NCI-H2227 (cell line): ENCODE data around the gene MAPK11.

Experiments
- DNase-seq: peaks from one replicate; lab custom pipeline; 2025; ENCODE audit not compliant: unreplicated experiment; lab: John Stamatoyannopoulos, UW

MAPK11 gene

DNA sequence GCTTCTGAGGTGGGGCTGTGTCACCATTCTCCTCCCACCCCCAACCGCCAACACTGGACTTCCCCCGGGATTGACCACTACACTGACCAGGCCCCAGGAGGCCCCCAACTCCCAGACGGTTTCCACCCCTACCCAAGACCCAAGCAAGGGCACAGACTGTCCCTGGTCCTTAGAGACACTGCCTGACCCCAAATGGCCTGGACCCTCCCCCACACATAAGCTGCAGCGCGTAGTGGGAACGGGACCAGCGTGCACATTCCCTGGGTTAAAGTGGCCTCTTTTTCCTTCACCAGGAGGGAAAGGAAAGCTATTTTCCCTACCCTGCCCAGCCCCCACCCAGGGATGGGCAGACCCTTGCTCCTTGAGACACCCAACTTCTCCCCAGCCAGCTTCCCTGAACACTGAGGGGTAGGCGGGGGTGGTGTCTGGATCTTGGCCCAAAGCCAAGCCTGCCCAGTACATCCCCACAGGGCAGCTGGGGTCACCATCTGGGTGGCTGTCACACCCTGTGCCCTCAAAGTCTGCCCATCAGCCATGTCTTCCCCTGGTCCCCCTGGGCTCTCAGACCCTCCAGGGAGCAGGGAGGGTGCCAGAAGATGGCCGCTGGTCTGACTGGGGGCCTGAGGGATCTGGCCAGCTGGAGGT, 7.1 kb downstream of the MAPK11 start:
- no peak for DNase-seq

DNA sequence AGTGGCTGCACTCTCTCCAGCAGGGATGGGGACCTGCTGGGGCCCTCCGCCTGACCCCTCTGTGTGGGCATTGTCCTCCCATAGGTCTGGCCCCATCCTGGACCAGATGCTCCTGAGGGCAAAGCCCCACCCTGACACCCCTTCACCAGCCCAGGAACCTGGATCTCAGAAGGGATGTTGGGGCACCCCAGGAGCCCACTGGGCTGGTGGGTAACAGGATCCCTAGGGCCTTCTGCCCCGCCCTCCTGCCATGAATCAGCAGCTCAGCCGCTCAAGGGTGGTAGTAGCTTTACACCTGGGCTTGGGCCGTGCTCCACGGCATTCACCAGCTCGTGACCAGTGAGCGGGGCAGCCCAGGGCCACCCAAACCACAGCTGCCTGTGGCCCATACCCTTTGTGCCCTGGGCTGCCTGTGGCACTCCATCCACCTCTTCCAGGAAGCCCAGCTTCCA, 7.7 kb downstream of the MAPK11 start:
- DNase-seq: no peak

DNA sequence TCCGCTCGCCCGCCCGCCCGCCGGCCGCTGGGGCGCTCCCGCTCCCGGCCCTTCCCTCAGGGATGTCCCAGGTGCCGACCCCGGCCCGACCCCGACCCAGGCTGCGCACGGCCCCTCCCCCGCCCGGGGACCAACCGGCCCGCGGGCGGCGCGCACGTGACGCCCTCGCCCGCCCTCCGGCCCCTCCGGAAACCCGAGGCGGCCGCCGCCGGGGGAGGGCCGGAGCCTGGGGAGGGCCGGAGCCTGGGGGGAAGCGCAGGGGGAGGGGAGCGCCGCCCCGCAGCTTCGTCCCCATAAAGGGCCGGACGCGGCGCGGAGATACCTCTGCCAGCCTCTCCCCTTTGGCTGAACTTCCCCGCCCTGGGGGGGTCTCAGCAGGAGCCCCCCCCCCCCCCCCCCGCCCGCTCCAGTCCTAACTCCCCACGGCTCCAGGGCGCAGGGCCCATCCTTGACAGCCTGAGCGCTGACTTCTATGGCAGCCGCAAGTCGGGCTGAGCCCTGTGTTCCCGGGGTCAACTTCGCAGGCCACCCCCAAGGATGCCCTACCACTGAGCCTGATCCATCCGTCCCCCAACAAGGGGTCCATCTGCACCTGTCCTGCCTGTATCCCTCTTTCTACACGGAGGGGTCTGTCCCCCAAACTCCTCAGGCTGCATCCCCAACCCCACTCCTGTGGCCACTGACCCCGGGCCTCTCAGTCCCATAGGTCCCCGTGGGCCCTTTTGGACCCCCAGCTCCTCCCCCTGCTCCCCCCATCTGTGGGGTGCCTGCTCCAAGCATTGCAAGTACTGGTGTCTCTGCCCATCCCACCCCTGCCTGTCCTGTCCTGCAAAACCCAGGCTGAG, 8.3 kb downstream of the MAPK11 start, which contains the start of gene MAPK12:
Gene MAPK12 (minus strand): TSS at position 69 of the 845 bp plus-strand sequence. CDS start 174 bp downstream, outside the sequence.
- DNase-seq: peak; percentile 65

DNA sequence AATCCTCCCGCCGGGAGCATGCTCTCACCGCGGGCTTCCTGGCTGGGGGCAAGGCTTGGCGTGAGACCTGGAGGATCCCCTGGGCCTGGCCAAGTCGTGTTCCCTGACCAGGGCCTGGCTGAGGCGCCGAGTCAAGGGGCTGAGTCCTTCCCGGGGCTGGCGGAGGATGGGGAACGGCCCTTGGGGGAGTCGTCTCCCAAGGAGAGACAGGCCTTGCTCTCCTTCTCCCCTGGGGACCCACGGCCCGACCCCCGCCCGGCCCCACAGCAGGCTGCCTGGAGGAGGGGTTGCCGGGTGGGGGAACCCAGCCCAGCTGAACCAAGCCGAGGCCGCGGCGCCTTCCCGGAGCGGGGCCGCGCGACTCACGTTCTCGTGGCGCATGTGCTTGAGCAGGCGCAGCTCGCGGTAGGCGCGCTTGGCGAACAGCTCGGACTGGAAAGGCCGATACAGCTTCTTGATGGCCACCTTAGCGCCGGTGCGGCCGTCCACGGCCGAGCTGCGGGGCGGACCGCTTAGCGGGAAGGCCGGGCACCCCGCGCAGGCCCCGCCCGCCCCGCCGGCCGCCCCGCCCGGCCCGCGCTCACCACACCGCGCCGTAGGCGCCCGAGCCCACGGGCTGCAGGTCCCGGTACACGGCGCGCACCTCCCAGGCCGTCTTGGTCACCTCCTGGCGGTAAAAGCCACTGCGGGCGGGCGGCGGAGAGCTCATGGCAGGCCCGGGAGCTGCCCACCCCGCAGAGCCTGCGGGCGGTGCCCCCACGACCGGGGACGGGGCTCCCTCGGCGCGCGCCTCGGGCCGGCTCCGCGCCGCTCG, 9.2 kb downstream of the MAPK11 start:
- DNase-seq: peak; percentile 64

DNA sequence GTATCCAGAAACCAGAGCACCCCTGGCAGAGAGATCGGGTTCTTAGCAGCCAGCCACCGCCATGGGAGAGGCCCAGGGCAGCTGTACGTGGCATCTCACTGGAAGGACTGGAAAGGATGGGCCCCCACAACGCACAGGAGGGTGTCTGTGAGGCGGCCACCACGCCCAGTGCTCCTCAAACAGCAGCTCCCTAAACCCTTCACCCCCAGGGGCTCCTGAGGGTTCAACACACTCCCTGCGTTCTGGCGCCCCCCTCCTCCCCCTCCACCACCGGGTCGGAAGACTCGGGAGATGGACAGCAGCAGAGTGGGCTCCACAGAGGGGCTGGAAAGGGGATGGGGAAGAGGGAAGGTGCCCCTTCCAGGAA, 9.8 kb downstream of the MAPK11 start:
- no peak for DNase-seq

DNA sequence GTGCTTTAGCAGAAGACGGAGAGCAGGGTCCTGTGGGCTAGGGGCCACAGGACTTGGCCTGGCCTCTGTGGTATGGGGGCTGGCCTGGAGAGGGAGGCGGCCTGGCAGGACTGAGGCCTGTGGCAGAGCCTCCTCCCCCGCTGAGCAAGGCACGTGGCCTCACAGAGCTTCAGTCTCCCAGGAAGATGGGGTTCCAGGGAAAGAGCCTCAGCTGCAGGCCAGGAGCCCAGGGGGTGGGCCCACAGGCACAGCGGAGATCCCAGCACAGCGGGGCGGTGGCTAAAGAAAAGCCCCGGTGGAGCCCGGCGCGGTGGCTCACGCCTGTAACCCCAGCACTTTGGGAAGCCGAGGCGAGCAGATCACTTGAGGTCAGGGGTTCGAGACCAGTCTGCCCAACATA, 10.9 kb downstream of the MAPK11 start:
- no peak for DNase-seq

DNA sequence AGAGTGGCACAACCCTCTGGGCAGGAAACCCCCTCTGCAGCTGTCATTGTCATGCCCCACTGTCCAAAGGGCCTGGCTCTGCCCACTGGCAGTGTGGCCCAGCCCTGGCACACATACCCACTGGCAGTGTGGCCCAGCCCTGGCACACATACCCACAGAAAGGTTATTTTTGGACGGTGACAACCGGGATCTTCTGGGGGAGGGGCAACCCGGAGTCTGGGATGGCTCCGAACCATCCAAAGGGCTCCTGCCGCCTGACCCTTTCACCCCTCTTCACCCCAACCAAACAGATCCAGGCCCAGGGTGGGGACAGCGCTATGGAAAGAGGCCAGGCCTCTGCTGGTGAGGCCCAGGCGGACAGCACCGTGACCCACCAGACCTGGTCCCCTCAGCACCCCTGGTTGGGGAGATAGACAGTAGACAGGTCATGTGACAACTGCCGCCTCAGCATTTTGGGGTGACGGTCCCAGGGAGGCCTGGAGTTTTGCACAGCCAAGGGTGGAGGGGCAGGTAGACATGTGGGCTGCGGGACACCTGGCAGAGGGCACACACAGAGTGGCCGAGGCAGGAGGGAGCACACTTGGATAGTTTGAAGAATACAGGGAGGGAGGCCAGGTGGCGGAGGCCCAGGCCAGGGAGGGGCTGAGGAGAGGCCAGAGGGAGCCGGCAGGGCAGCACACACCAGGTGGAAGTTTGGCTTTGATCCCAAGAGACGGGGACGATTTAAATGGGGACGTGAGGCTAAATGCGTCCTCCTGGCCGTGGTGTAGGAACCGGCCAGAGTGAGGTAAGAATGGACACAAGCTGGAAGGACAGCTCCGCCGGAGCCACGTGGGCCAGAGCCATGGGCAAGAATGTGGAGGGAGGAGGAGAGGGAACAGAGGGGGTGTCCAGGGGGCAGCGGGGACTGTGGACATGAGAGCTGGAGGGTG, 11.6 kb downstream of the MAPK11 start:
- no peak for DNase-seq

DNA sequence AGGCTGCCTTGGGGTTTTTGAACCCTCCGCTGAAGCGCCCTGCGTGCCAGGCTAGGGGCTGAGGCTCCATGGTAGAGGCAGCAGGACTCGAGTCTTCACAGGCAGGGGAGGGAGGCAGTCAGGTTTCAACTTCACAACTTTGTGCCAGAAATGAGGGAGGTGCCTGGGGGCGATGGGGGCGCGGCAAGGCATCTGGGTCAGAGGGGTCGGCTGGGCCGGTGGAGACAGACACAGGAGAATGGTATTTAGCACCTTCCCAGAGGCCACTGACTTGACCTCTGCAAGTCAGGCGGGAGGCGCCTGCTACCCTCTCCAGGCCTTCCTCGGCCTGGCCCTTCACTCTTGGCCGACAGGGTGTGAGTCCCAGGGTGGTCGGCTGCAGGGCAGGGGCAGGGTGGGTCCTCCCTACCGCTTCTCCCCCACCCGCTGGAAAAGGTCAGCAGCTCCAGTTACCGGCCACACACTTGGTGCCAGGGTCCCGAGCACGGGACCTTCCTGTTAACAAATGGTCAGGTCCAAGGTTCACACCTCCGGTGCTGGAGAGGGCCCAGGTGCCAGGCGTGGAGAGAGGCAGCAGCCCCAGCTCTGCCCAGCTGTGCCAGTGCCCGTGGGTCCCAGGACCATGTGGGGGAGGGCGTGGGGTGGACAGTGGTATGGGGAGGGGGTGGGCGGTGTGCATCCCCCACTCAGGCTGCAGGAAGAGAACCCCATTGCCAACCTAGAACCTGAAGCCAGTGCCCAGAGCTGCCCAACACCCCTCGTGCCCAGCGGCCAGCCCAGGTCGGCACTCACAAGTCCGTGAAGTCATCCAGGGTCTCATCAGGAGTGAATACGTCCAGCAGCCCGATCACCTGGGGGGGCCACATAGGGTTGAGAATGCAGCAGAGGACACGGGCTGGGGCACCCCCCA, 12.5 kb downstream of the MAPK11 start:
- no peak for DNase-seq

DNA sequence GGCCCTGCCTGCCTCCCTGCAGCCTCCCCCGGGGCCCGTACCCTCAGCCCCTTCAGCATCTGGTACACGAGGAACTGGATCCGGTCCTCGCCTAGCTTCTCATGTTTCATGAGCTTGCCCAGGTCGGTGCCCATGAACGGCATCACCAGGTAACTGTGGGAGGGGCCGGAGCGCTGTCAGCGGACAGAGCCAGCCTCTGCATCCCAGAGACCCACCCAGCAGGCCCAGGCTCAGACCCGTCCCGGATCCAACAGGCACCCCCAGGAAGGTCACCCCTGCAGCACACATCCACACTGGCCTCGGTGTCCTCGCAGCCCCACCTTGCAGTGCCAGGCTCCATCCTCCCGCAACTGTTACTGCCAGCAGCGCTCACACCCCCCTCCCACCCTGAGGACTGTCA, 13.1 kb downstream of the MAPK11 start:
- no peak for DNase-seq

DNA sequence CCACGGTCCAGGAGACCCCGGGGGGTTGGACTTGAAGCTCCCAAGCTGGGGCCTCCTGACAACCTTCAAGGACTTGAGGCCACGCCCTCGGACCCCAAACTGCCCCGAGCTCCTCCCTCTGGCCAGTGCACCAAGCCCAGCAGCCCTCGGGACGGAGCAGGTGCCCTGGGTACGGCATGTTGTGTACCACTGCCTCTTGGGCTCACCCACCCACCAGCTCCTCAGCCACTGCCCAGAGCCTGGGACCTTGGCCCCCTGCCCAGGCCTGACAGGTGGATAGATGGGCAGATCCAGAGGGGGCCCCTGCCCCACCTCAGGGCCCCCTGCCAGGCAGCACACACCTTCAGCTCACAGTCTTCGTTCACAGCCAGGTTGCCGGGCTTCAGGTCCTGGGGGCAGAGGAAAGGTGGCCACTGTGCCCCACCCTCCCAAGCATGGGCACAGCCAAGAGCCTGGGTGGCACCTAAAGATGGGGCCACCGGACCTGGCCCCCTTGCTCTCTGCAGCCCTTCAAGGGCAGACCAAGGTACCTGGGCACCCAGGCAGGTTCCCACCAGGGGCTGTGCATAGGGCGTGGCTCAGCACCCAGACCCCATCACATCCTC, 13.8 kb downstream of the MAPK11 start:
- no peak for DNase-seq

DNA sequence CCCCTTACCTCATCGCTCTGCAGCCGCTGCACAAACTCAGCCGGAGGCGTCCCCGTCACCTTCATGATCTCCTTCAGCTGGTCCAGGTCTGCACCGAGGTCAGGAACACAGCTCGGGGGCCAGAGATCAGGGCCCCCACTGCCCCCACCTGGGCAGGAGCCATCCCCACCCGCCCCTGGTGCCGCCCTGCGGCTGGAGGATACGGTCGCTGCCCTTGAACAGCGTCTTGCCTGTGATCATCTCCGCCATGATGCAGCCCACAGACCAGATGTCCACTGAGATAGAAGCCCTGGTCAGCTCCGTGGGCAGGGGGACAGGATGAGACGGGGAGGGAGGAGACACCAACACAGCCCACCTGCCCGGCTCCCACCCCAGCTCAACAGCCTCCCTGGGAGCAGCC, 14.6 kb downstream of the MAPK11 start:
- DNase-seq: no peak

DNA sequence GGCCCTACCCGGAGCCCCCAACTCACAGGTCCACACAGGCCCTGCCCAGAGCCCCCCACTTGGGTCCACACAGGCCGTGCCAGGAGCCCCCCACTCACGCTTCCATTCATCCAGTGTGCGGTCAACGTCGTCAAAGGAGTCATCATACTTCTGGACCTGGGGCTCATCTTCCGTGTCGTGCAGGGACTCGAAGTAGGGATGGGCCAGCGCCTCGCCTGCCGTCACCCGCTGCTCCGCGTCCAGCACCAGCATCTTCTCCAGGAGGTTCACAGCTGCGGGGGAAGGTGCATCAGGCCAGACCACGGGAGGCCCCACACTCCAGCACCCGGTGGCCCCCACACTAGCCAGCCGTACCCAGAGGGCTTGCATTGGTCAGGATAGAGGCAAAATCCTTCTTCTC, 15.1 kb downstream of the MAPK11 start:
- DNase-seq: no peak

DNA sequence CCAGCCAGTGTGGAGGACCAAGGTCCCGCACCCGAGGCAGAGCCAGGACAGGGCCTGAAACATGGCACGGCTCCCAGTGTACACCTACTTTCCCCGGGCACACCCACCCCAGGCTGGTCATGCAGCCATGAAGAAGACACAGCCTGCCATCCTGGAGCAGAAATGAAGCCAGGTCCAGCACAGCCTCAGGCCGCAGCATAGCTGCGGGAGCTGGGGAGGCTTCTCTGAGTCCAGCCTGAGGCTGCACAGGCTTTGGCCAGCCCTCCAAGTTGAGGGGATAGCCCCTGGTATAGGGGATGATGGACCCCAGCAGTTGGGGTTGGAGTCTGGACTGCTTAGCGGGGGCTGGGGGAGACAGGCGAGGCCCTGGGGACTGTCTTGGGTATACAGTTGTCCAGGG, 16.2 kb downstream of the MAPK11 start:
- no peak for DNase-seq

DNA sequence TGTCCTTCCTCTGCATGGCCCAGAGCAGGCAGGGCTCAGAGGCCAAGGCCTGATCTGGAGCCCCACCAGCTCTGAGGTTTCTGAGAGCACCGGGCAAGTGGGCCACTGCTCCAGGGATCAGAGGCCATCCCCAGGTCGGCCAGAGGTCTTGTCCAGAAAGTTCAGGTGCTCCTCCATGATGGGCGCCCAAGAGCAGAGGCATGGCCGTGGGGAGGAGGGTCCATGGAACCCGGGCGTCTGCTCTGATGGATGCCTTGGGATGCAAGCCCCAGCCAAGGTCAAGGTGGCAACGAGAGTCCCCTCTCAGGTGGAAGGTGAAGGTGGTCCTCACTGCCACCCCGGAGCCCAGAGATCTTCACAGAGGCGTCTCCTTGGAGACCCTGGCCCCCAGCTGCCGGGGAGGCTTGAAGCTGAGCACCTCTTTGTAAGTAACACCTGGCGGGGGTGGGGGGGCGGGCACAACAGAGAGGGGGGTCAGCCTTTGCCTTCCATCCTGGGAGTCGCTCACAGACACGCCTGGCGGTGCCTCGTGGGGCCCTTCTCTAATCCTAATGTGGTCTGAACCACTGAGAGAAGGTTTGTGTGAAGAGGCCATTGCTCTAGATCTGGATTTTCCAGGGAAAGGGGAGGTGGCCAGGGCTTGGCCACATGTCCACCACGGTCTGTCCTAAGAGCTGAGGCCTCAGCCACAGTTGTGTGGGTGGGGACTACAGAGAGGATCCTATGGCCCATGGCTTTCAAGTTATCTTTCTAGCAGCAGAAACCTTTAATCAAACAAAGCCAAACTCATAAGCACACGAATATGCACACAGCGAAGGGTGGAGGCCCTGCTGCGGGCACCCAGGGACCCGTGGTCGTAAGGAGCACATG, 16.9 kb downstream of the MAPK11 start:
- DNase-seq: no peak

DNA sequence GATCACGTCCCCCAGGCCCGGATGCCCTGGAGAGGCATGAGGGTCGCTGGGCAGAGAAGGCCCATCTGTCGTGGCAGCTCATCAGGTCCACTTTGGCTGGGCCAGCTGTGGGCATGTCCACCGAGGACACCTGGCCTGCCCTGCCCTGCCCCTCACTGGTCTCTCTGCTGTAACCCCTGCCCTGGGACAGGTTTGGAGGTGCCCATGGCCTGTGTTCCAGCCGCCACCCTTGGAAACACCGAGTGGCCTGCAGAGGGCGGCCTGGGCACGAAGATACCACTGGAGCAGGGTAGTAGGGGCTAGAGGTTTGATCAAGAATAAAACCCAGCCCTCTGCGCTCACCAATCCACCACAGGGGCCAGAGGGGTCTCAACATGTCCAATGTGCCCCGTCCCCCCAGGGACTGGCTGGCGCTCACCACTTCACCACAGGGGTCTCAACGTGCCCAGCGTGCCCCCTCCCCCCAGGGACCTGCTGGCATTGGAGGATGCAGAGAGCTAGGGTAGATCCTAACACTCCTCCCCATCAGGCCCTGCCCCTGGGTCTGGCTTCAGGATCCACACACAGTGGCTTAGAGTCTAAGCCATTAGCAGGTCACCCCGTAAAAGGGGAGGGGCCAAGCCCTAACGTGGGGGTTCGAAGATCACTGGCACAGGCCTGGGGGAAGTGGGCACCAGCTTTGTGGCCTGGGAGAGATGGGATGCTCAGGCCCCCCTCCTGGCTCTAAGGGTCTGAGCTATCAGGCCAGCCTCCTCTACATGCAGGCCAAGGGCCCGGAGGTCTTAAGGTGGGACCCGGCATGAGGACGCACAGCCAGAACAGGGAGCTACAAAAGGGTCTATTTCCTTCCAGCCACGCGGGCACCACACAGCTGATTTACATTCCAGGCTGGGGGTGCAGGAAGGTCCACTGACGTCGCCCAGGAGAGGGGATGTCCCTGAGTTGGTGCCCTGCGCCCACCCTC, 17.8 kb downstream of the MAPK11 start:
- DNase-seq: peak; percentile 32

DNA sequence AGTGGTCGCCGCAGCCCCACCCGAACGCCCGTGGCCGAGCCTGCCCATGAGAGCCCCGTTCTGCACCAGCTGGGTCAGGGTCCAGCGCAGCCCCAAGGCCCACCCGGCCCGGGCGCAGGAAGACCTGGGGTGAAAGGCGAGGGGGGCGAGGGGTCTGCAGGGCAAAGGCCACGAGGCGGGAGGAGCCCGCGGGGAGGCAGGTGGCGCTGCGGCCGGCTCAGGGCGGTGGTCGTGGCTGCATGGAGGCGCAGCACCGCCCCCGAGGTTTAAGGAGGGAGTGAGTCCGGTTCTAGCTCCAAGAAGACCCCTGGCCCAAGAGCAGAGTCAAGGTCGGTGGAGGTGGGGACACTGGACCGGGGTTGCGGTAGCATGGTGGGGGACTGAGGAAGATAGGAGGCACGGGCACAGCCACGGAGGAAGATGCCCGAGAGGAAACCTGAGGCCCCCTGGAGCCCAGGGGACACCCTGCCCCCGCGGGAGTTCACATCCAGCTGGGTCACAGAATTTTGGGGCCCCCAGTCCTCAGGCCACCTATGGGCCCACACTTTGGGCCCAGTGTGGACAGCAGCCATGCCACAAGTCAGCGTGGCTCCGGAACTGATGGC, 18.6 kb downstream of the MAPK11 start:
- no peak for DNase-seq
